Umbilical cord (tissue), 2 donors: ENCODE data around the gene RNASE9. TPM values are rescaled to one million over a fixed set of nuclear protein-coding genes. Genes with fewer than 3 reads are reported as not detected.
"Not testable (repeated sequence)": the region's sequence is repeated elsewhere in the genome, so short reads cannot be mapped to it uniquely, and the experiment has no call there.

Experiments
- DNase-seq: peaks from one replicate; pipeline ENCODE4 v3.0.0-alpha.2; 2015; ENCODE audit warnings: low spot score
- total RNA-seq: library from RNA; depleted of rRNA; stranded (reverse); fragments of >200 nt; gene quantifications from one replicate; pipeline ENCODE4 v1.2.3, GENCODE V29; 2014; ENCODE audit warnings: low replicate concordance; ENCODE audit not compliant: insufficient read depth

Gene RNASE9
- total RNA-seq, 1 donor from 2014 or later = 9.6 TPM

DNA sequence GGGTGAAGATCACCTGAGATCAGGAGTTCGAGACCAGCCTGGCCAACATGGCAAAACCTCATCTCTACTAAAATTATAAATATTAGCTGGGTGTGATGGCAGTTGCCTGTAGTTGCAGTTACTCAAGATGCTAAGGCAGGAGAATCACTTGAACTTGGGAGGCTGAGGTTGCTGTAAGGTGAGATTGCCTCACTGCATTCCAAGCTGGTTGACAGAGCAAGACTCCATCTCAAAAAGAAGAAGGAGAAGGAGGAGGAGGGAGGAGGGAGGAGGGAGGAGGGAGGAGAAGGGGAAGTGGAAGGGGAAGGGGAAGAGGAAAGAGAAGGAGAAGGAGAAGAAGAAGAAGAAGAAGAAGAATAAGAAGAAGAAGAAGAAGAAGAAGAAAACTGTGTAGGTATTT lies 38.5 kb downstream of the RNASE9 start:
- no peak for DNase-seq

DNA sequence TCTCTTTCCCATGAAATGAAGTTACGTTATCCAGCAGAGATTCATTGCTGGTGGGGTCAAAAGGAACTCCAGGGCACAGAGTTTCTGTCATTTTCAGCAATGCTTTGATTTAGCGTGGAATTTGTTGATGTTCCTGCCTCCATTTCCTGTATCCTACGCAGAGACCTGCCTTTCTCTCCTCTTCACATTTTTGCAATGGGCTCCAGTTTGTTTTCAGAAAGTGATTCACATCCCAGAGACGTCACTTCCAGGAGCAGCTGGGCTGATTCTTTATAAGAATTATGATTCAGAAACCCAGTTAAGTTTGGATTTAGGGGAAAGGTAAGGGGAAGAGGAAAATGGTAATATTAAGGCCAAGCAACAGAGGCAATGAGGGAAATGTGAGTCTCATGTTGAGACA lies 43.9 kb downstream of the RNASE9 start:
- no peak for DNase-seq

DNA sequence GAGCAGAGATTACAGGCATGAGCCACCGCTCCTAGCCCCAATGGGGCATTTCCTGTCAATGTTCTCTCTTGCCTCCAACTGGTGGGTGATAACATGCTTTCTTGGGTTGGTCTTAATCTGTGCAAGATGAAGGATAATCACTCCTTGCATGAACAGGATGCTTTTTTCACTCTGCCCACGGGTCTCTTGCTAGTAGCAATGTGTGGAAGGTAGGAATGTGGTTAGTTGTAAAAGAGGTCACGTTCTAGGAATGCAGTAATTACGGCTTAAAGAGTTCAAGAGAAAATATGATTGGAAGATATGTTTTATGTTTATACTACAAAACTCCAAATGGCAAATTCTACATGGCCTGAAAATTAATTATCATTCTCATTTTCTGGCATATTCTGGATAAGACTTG lies 45.0 kb downstream of the RNASE9 start:
- no peak for DNase-seq

DNA sequence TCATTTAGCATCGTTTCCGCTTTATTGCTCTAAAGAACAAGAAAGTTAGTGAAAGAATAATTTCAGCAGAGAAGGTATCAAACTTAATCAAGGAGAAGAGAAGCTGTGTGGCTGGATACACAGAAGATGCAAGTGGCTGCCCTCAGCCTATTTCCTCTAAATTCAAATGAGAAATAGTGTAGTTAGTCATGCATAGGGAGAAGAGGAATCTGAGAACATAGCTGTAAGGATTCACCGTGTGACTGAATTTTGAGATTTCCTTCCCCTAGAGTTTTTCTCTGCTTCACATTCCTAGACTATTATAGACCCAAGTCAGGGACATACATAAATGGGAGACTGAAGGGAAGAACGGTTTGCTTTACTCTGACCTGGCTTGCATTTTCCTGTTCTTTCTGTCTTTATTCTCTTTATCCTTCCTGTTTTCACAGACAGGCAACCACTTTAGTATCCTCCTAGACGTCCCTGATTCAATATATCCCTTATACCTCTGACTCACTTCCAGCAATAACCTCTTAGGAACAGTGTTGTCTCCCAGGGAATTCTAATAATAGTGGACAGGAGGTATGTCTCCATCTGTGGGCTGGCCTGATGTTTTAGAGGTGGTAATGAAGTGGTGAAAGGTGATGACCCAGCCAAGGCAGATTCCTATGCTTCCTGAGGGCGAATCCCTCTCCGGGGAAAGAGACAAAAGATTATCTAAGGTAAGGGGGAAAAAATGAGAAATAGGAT lies 48.5 kb downstream of the RNASE9 start:
- no peak for DNase-seq

DNA sequence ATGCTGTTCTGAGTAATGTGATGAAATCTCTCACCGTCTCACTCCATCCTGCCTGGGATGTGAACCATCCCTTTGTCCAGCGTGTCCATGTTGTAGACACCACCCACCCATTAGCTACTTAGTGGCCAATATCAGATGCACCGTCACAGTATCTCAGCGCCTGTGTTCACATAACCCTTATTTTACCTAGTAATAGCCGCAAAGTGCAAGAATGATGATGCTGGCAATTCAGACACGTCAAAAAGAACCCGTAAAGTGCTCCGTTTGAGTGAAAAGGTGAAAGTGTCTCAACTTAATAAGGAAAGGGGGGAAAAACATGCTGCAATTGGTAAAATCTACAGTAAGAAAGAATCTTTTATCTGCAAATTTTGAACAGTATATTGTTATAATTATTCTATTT lies 52.5 kb downstream of the RNASE9 start:
- no peak for DNase-seq

DNA sequence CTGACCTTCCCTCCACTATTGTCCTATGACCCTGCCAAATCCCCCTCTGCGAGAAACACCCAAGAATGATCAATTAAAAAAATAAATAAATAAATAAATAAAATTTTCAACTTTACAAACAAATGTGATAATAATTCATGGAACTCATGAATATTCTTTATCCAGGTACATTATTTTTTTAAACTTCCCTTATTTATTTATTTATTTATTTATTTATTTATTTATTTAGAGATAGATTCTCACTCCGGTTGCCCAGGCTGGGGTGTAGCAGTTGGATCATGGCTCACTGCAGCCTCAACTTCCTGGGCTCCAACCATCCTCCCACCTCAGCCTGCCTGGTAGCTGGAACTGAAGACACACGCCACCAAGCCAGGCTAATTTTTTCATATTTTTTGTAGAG lies 53.3 kb downstream of the RNASE9 start:
- DNase-seq = not testable (repeated sequence)

DNA sequence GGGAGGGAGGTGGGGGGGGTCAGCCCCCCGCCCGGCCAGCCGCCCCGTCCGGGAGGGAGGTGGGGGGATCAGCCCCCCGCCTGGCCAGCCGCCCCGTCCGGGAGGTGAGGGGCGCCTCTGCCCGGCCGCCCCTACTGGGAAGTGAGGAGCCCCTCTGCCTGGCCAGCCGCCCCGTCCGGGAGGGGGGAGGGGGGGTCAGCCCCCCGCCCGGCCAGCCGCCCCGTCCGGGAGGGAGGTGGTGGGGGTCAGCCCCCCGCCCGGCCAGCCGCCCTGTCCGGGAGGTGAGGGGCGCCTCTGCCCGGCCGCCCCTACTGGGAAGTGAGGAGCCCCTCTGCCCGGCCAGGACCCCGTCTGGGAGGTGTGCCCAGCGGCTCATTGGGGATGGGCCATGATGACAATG lies 54.1 kb downstream of the RNASE9 start:
- not testable (repeated sequence) for DNase-seq

DNA sequence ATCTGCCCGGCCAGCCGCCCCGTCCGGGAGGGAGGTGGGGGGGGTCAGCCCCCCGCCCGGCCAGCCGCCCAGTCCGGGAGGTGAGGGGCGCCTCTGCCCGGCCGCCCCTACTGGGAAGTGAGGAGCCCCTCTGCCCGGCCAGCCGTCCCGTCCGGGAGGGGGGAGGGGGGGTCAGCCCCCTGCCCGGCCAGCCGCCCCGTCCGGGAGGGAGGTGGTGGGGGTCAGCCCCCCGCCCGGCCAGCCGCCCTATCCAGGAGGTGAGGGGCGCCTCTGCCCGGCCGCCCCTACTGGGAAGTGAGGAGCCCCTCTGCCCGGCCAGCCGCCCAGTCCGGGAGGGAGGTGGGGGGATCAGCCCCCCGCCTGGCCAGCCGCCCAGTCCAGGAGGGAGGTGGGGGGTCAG lies 54.6 kb downstream of the RNASE9 start:
- DNase-seq = not testable (repeated sequence)

Other genes starting within 250 kb of the RNASE9 start
- 67.4 TPM for gene CCNB1IP1, start 227.8 kb downstream of the RNASE9 start, total RNA-seq
- gene PARP2, start 217.4 kb downstream of the RNASE9 start, total RNA-seq = 11.3 TPM
- gene TEP1, start 147.5 kb downstream of the RNASE9 start, total RNA-seq = 13.2 TPM
- gene KLHL33, start 124.9 kb downstream of the RNASE9 start, total RNA-seq = 6.3 TPM
- 59.0 TPM for gene OSGEP, start 106.2 kb downstream of the RNASE9 start, total RNA-seq
- gene APEX1, start 105.8 kb downstream of the RNASE9 start, total RNA-seq = 25.5 TPM
- 6.5 TPM for gene PIP4P1, start 99.6 kb downstream of the RNASE9 start, total RNA-seq
- gene PNP, start 91.6 kb downstream of the RNASE9 start, total RNA-seq = 13.7 TPM
- gene RNASE10, start 55.5 kb downstream of the RNASE9 start, total RNA-seq = 4.8 TPM
- gene RNASE11, start 27.0 kb upstream of the RNASE9 start, total RNA-seq = 1.2 TPM
- 5.8 TPM for gene RNASE12, start 30.3 kb upstream of the RNASE9 start, total RNA-seq
- 1.4 TPM for gene OR6S1, start 80.6 kb upstream of the RNASE9 start, total RNA-seq
- 96.5 TPM for gene RNASE4, start 123.5 kb upstream of the RNASE9 start, total RNA-seq
- gene ANG, start 127.7 kb upstream of the RNASE9 start, total RNA-seq = 11.8 TPM
- gene EDDM3A, start 184.8 kb upstream of the RNASE9 start, total RNA-seq = not detected
- 1.9 TPM for gene EDDM3B, start 207.4 kb upstream of the RNASE9 start, total RNA-seq
- gene RNASE6, start 220.2 kb upstream of the RNASE9 start, total RNA-seq = 18.3 TPM
- gene RNASE1, start 241.8 kb upstream of the RNASE9 start, total RNA-seq = 227 TPM